WTC11 (cell line): ENCODE data around the gene GCK.

ENCODE experiments used
- MYBL2 ChIP-seq: sonication (generic); formaldehyde crosslinking; IDR thresholded peaks from 2 replicates; pipeline ENCODE4 v1.8.1; 2023; ENCODE audit warnings: mild to moderate bottlenecking, moderate library complexity, missing genetic modification reagents
- TCF7 ChIP-seq: sonication (generic); formaldehyde crosslinking; IDR thresholded peaks from 2 replicates; pipeline ENCODE4 v1.8.0; 2022; ENCODE audit warnings: mild to moderate bottlenecking, low read depth, missing genetic modification reagents, moderate library complexity
- TF ChIP-seq, protein P1 (sequence below): sonication (generic); formaldehyde crosslinking; IDR thresholded peaks from 2 replicates; pipeline ENCODE4 v1.8.0; 2022; ENCODE audit warnings: missing genetic modification reagents

GRCh38 chr7:44107961-44108767 lies 81.1 kb downstream of the GCK start:
- TF ChIP-seq, protein P1, sequence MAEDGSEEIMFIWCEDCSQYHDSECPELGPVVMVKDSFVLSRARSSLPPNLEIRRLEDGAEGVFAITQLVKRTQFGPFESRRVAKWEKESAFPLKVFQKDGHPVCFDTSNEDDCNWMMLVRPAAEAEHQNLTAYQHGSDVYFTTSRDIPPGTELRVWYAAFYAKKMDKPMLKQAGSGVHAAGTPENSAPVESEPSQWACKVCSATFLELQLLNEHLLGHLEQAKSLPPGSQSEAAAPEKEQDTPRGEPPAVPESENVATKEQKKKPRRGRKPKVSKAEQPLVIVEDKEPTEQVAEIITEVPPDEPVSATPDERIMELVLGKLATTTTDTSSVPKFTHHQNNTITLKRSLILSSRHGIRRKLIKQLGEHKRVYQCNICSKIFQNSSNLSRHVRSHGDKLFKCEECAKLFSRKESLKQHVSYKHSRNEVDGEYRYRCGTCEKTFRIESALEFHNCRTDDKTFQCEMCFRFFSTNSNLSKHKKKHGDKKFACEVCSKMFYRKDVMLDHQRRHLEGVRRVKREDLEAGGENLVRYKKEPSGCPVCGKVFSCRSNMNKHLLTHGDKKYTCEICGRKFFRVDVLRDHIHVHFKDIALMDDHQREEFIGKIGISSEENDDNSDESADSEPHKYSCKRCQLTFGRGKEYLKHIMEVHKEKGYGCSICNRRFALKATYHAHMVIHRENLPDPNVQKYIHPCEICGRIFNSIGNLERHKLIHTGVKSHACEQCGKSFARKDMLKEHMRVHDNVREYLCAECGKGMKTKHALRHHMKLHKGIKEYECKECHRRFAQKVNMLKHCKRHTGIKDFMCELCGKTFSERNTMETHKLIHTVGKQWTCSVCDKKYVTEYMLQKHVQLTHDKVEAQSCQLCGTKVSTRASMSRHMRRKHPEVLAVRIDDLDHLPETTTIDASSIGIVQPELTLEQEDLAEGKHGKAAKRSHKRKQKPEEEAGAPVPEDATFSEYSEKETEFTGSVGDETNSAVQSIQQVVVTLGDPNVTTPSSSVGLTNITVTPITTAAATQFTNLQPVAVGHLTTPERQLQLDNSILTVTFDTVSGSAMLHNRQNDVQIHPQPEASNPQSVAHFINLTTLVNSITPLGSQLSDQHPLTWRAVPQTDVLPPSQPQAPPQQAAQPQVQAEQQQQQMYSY (CRISPR knock-in tag): no peak
- TF ChIP-seq TCF7 (CRISPR knock-in tag) (no peak), MYBL2 (no peak)
